Measurements from ENCODE around the gene SP9.

Gene SP9

DNA sequence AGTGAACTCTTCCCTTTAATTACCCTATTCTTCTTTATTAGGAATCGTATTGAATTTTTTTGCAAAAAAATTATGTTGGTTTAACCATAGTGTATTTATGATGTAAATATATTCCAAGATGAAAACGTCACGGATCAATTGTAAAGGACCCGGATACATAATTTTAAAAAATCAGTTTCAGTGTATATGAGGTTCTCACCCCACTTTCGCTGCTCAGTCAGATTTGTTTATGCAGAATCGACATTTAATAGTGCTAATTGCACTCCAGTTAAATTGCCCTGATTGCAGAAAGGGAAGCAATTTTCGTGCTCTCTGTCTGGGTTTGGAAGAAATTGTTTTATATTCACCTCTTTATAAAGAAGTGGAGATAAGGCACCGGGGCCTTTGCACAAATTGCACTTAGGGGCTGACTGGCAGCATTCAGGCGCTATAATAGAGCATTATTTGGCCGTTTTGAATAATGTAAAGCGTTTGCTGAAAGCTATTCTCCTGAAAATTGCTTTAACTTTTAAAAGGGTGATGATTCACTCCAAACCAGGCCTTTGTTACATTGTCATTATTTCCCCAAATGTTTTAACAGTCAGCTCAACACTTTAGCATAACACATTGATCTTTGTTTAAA is 3.0 kb upstream of the SP9 start:
- H3K4me3 ChIP-seq (ENCODE audit: low read depth in 1 of 2, low read length in 1 of 2) = no peak overlapping the region
- peaks cover 50 to 71% of the 10 kb centered on the region in 2 experiments for H3K4me1 ChIP-seq (ENCODE audit: control insufficient read depth in 1 of 2, insufficient read depth in 1 of 2, low read depth in 1 of 2, low read length in 1 of 2)
- no peaks in the 10 kb centered on the region for H3K9me3 ChIP-seq

DNA sequence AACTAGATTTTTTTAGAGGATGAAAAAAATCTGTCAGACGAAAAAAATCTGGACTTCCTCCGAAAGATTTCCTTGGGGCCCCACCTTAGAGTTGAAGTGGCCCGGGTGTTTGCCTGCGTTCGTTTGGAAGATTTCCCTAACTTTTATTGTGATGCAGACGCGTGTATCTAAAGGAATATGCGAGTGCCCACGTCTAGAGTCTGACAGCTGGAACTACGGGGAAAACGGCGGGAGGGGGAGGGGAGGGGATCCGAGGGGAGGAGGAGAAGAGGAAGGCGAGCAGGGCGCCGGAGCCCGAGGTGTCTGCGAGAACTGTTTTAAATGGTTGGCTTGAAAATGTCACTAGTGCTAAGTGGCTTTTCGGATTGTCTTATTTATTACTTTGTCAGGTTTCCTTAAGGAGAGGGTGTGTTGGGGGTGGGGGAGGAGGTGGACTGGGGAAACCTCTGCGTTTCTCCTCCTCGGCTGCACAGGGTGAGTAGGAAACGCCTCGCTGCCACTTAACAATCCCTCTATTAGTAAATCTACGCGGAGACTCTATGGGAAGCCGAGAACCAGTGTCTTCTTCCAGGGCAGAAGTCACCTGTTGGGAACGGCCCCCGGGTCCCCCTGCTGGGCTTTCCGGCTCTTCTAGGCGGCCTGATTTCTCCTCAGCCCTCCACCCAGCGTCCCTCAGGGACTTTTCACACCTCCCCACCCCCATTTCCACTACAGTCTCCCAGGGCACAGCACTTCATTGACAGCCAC is 2.4 kb upstream of the SP9 start:
- Histone ChIP-seq H3K4me1 (ENCODE audit: control insufficient read depth in 1 of 2, insufficient read depth in 1 of 2, low read depth in 1 of 2, low read length in 1 of 2) (peaks cover 46 to 71% of the 10 kb centered on the region in 2 experiments), H3K27me3 (peaks cover 100% of the 10 kb centered on the region), H3K27ac (no peak overlapping the region), H3K9me3 (no peaks in the 10 kb centered on the region), H3K36me3 (no peaks in the 10 kb centered on the region), H3K4me3 (ENCODE audit: low read depth in 1 of 2, low read length in 1 of 2) (peak overlapping the region in 1 of 2 experiments; percentile 21)
- TF ChIP-seq, protein P1, sequence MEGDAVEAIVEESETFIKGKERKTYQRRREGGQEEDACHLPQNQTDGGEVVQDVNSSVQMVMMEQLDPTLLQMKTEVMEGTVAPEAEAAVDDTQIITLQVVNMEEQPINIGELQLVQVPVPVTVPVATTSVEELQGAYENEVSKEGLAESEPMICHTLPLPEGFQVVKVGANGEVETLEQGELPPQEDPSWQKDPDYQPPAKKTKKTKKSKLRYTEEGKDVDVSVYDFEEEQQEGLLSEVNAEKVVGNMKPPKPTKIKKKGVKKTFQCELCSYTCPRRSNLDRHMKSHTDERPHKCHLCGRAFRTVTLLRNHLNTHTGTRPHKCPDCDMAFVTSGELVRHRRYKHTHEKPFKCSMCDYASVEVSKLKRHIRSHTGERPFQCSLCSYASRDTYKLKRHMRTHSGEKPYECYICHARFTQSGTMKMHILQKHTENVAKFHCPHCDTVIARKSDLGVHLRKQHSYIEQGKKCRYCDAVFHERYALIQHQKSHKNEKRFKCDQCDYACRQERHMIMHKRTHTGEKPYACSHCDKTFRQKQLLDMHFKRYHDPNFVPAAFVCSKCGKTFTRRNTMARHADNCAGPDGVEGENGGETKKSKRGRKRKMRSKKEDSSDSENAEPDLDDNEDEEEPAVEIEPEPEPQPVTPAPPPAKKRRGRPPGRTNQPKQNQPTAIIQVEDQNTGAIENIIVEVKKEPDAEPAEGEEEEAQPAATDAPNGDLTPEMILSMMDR (IDR thresholded peaks at IDR 0.05) = no peak

More for the DNA sequence above, 3.0 kb upstream of the SP9 start:
- H3K27ac ChIP-seq = no peak overlapping the region
- no peaks in the 10 kb centered on the region for H3K36me3 ChIP-seq
- TF ChIP-seq, protein P1 (IDR thresholded peaks at IDR 0.05) = no peak
- peaks cover 100% of the 10 kb centered on the region for H3K27me3 ChIP-seq

DNA sequence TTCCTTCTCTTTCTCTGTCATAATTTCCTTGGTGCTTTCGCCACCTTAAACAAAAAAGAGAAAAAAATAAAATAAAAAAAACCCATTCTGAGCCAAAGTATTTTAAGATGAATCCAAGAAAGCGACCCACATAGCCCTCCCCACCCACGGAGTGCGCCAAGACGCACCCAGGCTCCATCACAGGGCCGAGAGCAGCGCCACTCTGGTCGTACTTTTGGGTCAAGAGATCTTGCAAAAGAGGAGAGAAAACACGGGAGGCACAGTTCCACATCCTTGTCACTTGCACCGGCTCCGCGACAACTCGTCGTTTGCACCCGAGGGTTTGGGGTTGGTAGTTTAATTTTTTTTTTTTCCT is 1.8 kb upstream of the SP9 start:
- TF ChIP-seq, protein P1 (IDR thresholded peaks at IDR 0.05) = no peak
- Histone ChIP-seq H3K9me3 (no peaks in the 10 kb centered on the region), H3K4me1 (ENCODE audit: control insufficient read depth in 1 of 2, insufficient read depth in 1 of 2, low read depth in 1 of 2, low read length in 1 of 2) (peaks cover 50 to 70% of the 10 kb centered on the region in 2 experiments), H3K4me3 (ENCODE audit: low read depth in 1 of 2, low read length in 1 of 2) (peak overlapping the region; percentile 17 to 21), H3K36me3 (no peaks in the 10 kb centered on the region), H3K27me3 (peaks cover 100% of the 10 kb centered on the region), H3K27ac (no peak overlapping the region)

DNA sequence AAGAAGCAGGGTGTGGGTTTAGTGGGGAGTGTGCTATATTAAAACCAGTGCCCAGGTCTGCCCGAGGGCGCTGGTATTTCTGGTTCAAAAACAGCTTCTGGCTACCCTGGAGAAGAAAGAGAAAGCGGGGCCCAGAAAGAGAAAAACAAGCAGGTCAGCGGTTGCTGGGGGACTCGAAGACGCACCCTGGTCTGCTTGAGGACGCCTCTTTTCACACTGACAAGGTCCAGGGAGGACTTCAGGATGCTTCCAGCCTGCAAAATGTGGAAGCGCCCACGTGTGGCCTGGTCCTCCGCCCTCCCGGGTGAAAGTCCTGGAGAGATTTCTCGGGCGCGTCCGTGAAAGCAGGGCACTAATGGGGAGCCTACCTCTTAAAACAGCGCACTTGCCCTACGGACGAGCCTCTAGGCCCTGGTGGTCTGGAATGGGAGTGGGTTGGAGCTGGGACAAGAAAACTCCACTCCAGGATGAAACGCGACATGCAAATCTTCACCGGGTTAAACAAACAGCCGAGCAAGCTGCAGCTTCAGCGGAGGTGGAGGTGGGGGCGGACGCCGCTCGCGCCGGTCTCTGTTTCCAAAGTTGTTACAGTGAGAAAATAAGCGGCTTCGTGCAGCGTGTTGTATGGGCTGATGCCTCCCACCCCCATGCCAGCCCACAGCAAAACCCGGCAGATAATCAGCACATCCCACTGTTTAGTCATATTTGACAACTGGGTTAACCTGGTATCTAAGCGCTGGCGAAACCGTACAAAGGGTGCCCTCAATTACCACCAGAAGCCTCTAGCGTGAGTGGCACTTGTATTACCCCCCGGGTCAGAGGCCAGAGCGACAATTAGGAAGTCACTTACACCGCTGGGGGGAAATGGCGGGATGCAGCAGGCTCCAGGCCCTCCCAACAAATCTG is 1.1 kb upstream of the SP9 start:
- Histone ChIP-seq H3K27me3 (peaks cover 100% of the 10 kb centered on the region), H3K4me1 (ENCODE audit: control insufficient read depth in 1 of 2, insufficient read depth in 1 of 2, low read depth in 1 of 2, low read length in 1 of 2) (peaks cover 50 to 65% of the 10 kb centered on the region in 2 experiments), H3K27ac (no peak overlapping the region), H3K4me3 (ENCODE audit: low read depth in 1 of 2, low read length in 1 of 2) (peak overlapping the region; percentile 17 to 21), H3K36me3 (no peaks in the 10 kb centered on the region), H3K9me3 (no peaks in the 10 kb centered on the region)
- TF ChIP-seq, protein P1 (IDR thresholded peaks at IDR 0.05) = no peak

DNA sequence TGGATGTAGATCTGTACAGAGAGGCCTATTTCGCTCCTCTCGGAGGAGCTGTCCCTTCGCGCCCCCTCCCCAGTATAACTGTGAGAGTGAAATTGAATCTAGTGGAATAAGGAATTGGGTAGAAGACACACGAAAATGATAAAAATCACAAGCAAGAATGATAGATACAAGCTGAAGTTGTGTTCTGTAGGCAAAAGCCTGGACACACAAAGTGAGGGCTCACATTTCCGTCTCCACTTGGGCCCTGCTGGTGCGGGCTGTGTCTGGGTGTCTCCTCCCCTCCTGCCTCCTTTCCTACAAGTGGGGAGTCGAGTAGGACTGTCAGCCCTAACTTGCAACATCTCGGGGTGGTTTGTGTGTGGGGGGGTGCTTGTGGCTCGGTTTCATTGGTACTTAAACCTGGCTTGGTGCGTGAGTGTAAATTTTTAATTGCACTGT is 457 bp upstream of the SP9 start:
- peaks cover 50 to 60% of the 10 kb centered on the region in 2 experiments for H3K4me1 ChIP-seq (ENCODE audit: control insufficient read depth in 1 of 2, insufficient read depth in 1 of 2, low read depth in 1 of 2, low read length in 1 of 2)
- H3K27me3 ChIP-seq = peaks cover 100% of the 10 kb centered on the region
- no peaks in the 10 kb centered on the region for H3K9me3 ChIP-seq
- H3K36me3 ChIP-seq = no peaks in the 10 kb centered on the region
- H3K27ac ChIP-seq = no peak overlapping the region
- peak overlapping the region in 1 of 2 experiments; percentile 4 for H3K4me3 ChIP-seq (ENCODE audit: low read depth in 1 of 2, low read length in 1 of 2)
- TF ChIP-seq, protein P1 (IDR thresholded peaks at IDR 0.05) = no peak
